Spleen (tissue), 7 donors: ENCODE results near the gene EIF2B5.

ENCODE experiments used
- POLR2A ChIP-seq, 3 donors: fragments of 450-650 bp; IDR thresholded peaks; one replicate each; pipeline ENCODE4 v1.5.1; 2017; ENCODE audit warnings: antibody characterized with exemption in 3 of 3, mild to moderate bottlenecking in 1 of 3
- POLR2AphosphoS5 ChIP-seq, 3 donors: sonication (generic); formaldehyde crosslinking; IDR thresholded peaks; one replicate each; pipeline ENCODE4 v1.5.1; 2017; ENCODE audit warnings: antibody characterized with exemption in 3 of 3
- TF ChIP-seq, protein P1 (sequence below), 11 experiments: fragments of 200-600 bp in 7 of 11; fragments of 450-650 bp in 4 of 11; sonication (generic) in 4 of 11; IDR thresholded peaks in 8 of 11; conservative IDR thresholded peaks in 3 of 11; 1 replicate in 7 of 11; 2 replicates in 4 of 11; pipeline versions ENCODE4 v1.4.0 to v1.8.0; 2016 to 2021; ENCODE audit warnings: antibody characterized with exemption in 11 of 11, inconsistent platforms in 4 of 11, mild to moderate bottlenecking in 1 of 11
- donor health status: DM: no; HTN: no; CAD: no; lungs with moderate emphysema.
- donor health status: DM: no; HTN: no; CAD: no.
- donor health status: DM: no; HTN: no; CAD: no.

GRCh38 chr3:184165543-184165942, 30.4 kb downstream of the EIF2B5 start:
- TF ChIP-seq, protein P1, sequence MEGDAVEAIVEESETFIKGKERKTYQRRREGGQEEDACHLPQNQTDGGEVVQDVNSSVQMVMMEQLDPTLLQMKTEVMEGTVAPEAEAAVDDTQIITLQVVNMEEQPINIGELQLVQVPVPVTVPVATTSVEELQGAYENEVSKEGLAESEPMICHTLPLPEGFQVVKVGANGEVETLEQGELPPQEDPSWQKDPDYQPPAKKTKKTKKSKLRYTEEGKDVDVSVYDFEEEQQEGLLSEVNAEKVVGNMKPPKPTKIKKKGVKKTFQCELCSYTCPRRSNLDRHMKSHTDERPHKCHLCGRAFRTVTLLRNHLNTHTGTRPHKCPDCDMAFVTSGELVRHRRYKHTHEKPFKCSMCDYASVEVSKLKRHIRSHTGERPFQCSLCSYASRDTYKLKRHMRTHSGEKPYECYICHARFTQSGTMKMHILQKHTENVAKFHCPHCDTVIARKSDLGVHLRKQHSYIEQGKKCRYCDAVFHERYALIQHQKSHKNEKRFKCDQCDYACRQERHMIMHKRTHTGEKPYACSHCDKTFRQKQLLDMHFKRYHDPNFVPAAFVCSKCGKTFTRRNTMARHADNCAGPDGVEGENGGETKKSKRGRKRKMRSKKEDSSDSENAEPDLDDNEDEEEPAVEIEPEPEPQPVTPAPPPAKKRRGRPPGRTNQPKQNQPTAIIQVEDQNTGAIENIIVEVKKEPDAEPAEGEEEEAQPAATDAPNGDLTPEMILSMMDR (IDR thresholded peaks at IDR 0.05 in 8 of 11, conservative IDR thresholded peaks at IDR 0.05 in 3 of 11): no peak
- TF ChIP-seq POLR2A (IDR thresholded peaks at IDR 0.05) (no peak), POLR2AphosphoS5 (IDR thresholded peaks at IDR 0.05) (no peak)
